Activated CD8-positive, alpha-beta memory T cell treated with anti-CD3 and anti-CD28 coated beads for 48 hours (primary cell): ENCODE measurements around the gene SLC2A4.
A peak's percentile ranks its signal among the peaks of the same experiment; 100 is the strongest.

Experiments used
- DNase-seq, 3 experiments: peaks; one replicate each; pipeline ENCODE4 v3.0.0-alpha.2; 2020; ENCODE audit warnings: low read depth in 2 of 3, low spot score in 2 of 3

The SLC2A4 gene

DNA sequence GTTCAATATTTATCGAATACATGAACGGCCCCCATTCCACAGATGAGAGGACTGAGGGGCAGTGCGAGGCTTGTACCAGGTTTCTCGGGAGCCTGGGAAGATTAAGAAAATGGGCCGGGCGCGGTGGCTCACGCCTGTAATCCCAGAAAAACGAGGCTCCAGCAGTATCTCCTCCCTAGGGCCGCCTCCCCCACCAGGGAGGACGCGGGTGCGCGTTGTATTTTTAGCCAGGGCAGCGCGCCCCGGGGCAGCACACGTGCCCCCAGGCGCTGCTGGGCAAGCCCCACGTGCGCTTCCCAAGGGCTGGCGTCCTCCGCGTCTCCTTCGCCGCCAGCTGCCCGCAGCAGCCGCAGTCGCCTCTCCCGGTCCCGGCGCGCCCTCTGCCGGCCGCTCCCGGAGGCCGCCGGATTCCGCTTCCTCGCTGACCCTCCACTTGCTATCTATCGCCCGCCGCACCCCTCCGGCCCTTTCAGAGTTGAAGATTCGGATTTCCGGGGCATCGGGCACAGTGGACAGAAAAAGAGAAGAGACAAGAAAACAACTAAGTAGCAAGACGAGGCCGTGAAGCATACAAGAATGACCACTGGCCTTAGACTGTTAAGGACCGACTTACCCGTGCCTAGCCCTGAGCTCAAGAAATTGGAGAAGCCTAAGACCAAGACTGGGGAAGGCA, 14.8 kb downstream of the SLC2A4 start:
- peak in 1 of 3 experiments; percentile 59 for DNase-seq

DNA sequence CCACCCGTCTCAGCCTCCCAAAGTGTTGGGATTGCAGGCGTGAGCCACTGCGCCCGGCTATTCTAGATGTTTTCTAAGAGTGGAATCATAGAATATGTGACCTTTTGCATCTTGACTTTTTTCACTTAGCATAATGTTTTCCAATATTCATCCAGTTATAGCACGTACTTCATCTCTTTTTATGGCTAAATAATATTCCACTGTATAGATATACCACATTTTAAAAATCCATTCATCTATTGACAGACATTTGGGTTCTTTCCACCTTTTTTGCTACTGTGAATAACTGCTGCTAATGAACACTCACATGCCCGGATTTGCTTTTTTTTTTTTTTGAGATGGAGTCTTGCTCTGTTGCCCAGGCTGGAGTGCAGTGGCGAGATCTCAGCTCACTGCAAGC, 22.7 kb downstream of the SLC2A4 start:
- no peak for DNase-seq

- peak; percentile 99 to 100 (median 100) for DNase-seq
Observed at GRCh38 chr17:7306911-7307685, 25.6 kb downstream of the SLC2A4 start, which contains the start of gene EIF5A. EIF5A (plus strand) TSS chr17:7307628; CDS start chr17:7309636, 2,008 bp downstream.

GRCh38 chr17:7307686-7308624, 26.4 kb downstream of the SLC2A4 start:
- peak in 1 of 3 experiments; percentile 32 for DNase-seq

- DNase-seq = peak in 2 of 3 experiments; percentile 52 to 69
Observed at GRCh38 chr17:7308625-7309433, 27.3 kb downstream of the SLC2A4 start.

- no peak for DNase-seq
Observed at GRCh38 chr17:7309628-7310027, 28.1 kb downstream of the SLC2A4 start.

DNA sequence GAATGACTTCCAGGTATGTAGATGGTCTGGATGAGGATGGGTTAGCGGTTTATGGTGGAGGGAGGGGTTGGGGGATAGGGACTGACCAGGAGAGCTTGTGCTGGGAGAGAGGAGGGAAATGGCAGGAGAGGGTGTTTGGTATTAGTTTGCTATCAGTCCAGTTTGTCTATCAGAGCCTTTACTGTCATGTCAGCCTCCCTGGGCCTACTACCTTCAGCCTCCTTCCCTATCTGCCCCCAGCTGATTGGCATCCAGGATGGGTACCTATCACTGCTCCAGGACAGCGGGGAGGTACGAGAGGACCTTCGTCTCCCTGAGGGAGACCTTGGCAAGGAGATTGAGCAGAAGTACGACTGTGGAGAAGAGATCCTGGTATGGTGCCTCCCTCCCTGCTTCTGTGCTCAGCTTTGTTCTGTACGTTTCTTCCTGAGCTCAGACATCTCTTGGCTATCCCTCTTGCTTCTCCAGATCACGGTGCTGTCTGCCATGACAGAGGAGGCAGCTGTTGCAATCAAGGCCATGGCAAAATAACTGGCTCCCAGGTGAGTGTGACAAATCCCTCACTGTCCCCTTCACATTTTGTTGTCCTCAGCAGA, 29.7 kb downstream of the SLC2A4 start:
- DNase-seq = no peak

DNA sequence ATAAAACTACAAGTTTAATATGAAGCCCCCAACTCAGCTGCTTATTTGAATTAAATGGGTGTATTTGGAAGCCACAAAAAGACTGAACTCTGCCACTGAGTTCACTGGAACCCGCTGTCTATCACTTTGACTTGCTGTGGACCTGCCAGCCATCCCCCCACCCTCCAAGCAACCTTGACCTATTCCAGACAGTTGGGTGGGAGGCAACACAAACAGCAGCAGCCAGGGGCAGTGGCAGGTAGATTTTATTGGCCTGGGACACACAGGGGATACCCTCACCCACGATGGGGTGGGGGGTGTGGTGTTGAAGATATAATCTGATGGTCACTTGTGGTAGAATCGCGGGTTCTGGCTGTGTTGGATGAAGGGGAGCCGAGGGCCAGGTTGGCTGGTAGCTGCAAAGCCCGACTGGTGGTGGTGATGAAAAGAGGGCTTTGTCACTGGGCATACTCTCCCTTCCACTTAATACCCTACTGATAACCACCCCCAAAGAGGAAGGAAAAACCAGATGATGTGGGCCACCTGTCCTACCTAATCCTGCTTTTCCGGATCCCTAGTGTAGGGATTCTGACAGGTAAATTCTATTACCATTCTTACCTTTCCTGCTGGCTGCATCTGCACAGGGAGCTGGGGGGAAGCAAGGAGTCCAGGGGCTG, 31.0 kb downstream of the SLC2A4 start:
- no peak for DNase-seq

DNA sequence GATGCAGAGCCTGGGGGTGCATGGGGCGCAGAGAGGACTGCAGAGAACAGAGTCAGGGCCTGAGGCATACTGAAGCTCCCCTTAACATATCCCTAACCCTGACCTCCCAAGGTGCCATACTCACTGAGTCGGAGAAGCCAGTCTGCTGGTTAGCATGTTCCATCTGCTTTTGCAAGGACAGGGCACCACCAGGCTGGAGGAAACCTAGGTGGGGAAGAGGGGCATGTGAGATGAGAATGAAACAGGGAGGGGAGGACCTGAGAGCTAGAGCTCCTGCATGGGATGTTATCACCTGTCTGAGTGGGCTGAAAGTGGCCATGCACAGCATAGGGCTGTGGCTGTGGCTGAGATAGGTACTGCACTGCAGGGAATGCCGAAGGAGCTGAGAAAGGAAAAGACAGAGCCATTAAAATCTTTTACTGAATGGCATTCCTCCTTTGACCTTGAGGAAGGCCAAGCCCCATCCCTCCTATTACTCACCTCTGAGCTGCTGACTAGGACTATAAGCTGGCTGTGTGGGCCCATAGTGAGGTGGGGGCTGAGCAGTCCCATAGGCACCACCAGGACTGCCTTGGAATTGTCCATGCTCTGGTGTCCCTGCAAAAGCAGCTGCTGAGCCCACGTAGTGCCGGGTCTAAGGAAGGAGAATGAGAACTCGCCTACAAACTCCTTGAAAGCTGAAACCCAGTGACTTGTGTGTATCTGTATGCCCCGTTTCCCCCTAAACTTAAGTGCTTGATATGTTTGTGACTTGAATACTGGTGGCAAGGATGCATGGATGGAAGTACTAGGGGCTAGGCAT, 31.8 kb downstream of the SLC2A4 start:
- no peak for DNase-seq

DNA sequence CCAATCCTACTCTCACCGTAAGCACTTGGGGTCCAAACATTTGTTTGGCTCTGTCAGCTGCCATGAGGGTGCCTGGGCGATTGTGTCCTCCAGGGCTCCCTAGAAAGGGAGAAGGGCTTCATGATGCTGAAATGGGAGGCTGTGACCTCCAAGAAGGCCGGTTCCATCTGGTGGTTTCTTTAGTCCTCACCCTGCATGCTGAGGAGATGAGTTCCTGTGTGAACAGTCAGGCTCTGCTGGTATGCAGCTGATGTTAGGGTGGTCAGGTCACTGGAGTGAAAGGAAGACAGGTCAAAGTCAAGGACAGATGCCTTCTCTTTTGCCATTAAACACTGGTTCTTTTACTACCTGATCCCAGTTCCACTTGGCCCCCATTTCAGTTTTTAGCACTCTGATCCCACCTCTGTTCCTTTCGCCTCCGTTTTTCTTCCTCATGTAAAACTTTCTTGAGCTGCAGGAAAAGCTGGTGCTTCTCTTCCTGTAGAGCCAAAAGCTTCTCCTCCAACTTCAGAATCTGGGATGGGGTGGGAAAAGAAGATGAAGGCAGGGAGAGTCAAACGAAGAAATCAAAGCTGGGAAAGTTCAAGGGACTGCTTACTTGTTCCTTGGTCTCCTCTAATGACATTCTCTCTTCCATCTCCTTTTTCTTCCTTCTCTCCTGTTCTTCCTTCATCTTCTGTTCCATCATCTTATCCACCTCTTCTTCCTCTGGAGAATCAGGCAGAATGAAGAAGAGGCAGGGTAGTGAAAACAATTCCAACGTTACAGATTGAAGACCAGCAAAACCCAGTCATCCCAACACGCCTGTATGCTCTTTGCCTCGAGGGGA, 32.6 kb downstream of the SLC2A4 start:
- no peak for DNase-seq

DNA sequence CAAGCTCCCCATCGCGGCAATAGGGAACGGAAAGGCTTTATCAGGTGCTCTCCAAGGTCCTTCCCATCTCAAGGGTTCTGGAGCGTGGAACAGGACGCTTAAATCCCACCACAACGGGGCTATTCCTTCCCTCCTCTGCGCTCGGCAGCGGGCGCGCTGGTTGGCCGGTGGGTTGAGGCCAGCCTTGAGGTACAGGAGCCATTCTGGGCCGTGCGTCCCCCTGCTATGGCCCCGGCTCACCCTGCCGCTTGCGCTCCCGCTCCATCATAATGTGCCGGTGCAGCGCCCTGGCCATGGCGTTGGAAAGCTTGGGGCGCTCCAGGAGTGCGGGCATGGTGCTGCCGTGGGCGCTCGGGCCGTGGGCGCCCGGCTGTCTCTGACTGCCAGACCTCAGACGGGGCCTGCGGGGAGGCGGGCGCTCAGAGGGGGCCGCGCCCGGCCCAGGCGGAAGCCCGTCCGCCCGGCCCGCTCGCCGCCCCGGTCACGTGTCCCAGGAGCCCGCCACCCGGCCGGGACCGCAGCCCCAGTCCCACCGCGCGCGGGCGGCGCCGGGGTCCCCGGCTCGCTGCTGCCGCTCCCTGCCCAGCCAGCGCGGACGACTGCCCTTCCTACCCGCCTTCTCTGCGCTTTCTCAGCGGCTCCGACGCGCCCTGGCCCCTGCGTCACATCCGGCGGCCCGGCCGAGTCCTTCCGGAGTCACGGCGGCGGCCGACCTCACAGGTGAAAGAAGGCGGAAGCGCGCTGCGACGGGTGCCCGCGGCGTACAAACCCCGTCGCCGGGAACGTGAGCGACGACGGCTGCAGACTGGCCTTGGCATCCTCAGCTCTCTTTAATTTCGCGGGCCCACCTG, 33.4 kb downstream of the SLC2A4 start, which contains the start of gene GPS2:
Gene GPS2 (minus strand): TSS at position 642 of the 851 bp plus-strand sequence. CDS start 308 bp downstream, at position 334.
- DNase-seq = peak; percentile 84 to 92 (median 87)

- no peak for DNase-seq
Observed at GRCh38 chr17:7315570-7316235, 34.2 kb downstream of the SLC2A4 start.

- DNase-seq = no peak
Observed at GRCh38 chr17:7317161-7317803, 35.8 kb downstream of the SLC2A4 start.

- DNase-seq = no peak
Observed at GRCh38 chr17:7318121-7318860, 36.8 kb downstream of the SLC2A4 start.

- no peak for DNase-seq
Observed at GRCh38 chr17:7321466-7321865, 39.9 kb downstream of the SLC2A4 start.
